HG03520 (cell line): ENCODE results near the gene CYYR1.

Experiments used
- ATAC-seq: cut with Tn5 transposase; IDR thresholded peaks from one replicate; pipeline ENCODE4 v1.9.1; 2021; ENCODE audit warnings: mild to moderate bottlenecking, moderate library complexity; ENCODE audit not compliant: unreplicated experiment

The CYYR1 gene

GRCh38 chr21:26554365-26554764, 18.7 kb downstream of the CYYR1 start:
- ATAC-seq = no peak

DNA sequence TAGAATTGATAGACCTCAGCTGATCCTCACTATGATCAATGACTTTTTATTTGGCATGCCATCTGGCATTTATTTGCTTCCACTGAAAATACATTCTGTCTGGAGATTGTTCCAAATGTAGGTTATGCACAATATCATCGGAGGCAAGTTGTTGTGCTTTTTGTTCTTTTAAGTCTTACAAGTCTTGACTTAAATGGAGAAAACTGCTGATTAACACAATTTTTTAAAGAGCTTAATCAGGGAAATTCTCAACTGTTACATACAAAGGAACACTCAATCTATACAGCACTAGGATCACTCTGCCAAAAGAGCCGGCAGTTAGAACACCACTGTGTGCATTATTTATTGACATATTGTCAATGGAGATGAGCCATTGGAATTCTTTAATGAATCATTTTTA, 19.2 kb downstream of the CYYR1 start:
- ATAC-seq = no peak

GRCh38 chr21:26550326-26550725, 22.8 kb downstream of the CYYR1 start:
- no peak for ATAC-seq

- ATAC-seq = no peak
Observed at GRCh38 chr21:26546446-26547097, 26.5 kb downstream of the CYYR1 start.

DNA sequence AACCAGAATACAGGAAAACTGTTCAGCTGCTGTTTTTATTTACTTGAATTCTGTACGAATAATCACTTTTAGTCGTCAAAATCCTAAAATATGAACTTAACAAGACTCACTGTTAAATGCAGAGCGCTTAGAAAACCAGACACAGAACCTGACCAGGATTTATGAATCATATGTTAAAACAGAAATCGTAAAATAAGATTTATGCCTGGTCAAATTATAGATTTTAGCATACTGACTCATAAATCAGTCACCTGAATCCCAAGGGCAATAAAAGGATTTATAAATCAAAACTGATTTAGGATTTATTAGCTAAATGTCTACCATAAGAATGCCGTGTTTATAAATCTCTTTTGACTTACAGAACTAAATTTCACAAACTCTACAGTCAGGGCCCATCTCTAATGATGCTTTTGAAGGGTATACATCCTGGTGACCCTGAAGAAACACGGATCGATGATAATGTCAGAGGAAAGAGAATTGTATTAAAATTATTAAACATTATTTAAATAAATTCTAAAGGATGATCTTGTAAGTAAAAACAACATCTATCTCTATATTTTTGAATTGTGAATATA, 28.8 kb downstream of the CYYR1 start:
- ATAC-seq = no peak

DNA sequence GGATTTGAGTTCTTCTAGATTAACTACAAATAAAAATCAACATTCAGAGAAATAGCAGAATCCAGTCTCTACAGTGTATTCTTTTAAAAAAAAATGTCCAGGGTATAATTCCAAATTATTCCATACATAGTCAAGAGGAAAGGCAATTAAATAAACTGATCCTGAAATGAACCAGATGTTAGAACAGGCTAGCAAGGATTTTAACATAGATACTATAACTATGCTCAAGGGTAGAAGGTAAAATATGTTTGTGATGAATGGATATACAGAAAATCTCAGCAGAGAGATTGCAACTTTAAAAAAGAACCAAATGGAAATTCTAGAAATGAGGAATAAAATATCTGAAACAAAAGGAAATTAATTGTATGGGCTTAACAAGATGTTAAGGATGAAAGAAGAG, 32.4 kb downstream of the CYYR1 start:
- no peak for ATAC-seq

GRCh38 chr21:26539566-26539965, 33.5 kb downstream of the CYYR1 start:
- ATAC-seq = no peak

GRCh38 chr21:26534517-26534916, 38.6 kb downstream of the CYYR1 start:
- no peak for ATAC-seq

- no peak for ATAC-seq
Observed at GRCh38 chr21:26532208-26532607, 40.9 kb downstream of the CYYR1 start.

GRCh38 chr21:26529526-26529925, 43.6 kb downstream of the CYYR1 start:
- ATAC-seq = no peak

GRCh38 chr21:26528882-26529281, 44.2 kb downstream of the CYYR1 start:
- no peak for ATAC-seq

GRCh38 chr21:26522704-26523103, 50.4 kb downstream of the CYYR1 start:
- no peak for ATAC-seq

DNA sequence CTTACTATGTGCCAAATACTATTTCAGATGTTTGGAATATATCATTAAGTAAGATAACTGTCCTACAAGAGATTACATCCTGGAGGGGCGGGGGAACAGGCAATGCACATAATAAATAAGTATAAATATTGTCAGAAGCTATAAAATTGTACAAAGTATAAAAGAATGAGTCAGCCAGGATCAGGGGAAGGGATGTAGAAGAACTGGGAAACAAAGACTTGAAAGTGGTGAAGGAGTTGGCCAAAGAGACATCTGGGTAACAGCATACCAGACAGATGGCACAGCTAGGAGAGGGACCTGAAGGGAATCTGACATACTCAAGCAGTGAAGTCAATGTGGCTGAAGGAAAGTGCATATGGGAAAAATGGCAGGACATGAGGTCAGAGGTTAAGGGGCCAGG, 53.9 kb downstream of the CYYR1 start:
- no peak for ATAC-seq

DNA sequence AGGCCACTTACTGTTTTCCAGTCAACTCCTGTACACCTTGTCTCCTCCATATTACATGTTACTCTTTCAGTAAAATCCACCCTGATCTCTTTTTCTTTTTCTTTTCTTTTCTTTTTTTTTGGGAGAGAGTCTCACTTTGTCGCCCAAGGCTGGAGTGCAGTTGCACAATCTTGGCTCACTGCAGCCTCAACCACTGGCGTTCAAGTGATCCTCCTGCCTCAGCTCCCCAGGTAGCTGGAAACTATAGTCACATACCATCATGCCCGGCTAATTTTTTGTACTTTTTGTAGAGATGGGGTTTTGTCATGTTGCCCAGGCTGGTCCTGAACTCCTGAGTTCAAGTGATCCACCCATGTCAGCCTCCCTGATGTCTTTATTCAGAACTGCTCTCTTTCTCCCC, 57.8 kb downstream of the CYYR1 start:
- ATAC-seq = no peak

GRCh38 chr21:26513212-26513611, 59.9 kb downstream of the CYYR1 start:
- no peak for ATAC-seq

DNA sequence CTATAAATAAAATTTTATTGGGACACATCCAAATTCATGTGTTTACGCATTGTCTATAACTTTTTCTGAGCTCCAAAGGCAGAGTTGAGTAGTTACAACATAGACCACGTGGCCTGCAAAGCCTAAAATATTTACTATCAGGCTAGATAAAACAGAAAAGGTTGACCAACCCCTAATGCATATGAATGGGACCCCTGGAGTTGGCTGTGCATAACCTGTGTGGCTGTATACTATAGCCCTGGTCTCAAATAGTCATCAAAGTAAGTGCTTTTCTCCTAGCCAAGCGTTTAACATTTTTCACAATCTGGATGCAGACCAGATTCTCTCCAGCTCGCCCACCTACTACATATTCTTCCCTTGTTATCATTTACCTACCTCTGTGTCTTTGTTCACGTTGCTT, 60.4 kb downstream of the CYYR1 start:
- no peak for ATAC-seq

- no peak for ATAC-seq
Observed at GRCh38 chr21:26508903-26509302, 64.2 kb downstream of the CYYR1 start.

GRCh38 chr21:26506956-26507355, 66.1 kb downstream of the CYYR1 start:
- no peak for ATAC-seq

DNA sequence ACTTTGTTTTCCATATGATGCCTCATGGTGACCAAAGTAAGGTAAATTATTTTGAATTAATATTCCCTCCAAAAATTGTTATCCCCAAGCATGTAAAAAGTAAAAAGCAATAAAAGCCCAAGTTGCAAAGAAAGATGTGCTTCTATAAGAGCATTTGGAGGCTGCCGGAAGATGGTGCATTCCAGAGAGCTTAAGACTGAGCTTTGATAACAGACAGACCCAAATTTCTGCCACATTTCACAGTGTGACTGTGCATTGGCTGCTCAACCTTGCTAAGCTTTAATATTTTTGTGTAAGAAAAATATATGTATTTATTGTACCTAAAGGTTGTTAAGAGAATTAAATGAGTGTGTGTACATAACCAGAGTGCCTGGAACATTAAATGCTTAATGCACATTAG, 67.9 kb downstream of the CYYR1 start:
- no peak for ATAC-seq

DNA sequence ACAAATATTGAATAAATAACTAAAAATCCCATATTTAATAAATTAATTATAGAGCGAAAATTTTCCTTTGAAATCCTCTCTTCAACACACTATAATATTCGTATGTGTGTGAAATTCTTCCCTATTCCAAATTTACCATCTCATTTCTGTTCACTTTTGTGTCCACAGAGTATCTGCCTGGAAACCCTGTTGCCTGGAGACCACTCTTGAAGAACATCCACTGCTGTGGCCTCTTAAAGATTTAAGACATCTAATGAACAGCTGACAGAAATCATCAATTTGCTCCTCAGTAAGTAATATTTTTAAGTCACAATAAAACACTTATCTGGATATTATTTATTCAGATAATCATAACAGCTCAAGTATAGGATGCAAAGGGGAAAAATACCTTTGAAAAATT, 69.7 kb downstream of the CYYR1 start:
- ATAC-seq = no peak

DNA sequence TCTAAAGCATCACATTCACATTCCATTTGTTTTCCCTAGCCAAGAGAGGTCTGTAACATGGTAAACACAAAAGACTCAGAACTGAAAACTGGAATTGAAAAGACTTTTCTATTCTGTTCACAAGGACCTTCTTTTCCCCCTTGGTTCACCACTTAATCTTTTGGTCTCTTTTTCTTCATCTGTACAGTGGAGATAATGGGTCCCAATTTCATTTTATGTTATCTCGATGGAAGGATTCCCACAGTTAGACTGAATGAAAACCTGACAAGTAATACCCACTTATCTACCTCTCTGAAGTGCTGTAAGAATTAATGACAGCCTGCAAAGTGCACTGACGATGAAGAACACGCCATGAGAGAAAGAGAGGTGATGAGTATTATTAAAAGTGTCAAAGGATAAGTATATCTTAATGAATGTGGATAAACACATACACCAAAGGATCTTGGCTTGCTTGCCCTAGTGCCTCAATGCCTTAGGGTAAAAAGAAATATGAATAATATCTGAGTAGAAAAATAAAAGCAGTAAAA, 71.5 kb downstream of the CYYR1 start:
- ATAC-seq = no peak

- ATAC-seq = no peak
Observed at GRCh38 chr21:26499495-26499894, 73.6 kb downstream of the CYYR1 start.
